Subcutaneous adipose tissue (tissue), 4 donors: ENCODE measurements around the gene PTTG1IP. TPM values are rescaled to one million over a fixed set of nuclear protein-coding genes. Genes with fewer than 3 reads are reported as not detected.

Experiments used
- total RNA-seq, 4 donors: library from RNA; depleted of rRNA; stranded (reverse); fragments of >200 nt; gene quantifications; one replicate each; pipeline ENCODE4 v1.1.0, GENCODE V29; 2016
- TF ChIP-seq, protein P1 (sequence below): fragments of 450-650 bp; IDR thresholded peaks from one replicate; pipeline ENCODE4 v1.5.1; 2016; ENCODE audit warnings: low read depth, mild to moderate bottlenecking, control low read depth, antibody characterized with exemption, moderate library complexity

The PTTG1IP gene
- total RNA-seq, 4 donors from 2014 or later = 131 to 244 (median 148) TPM

DNA sequence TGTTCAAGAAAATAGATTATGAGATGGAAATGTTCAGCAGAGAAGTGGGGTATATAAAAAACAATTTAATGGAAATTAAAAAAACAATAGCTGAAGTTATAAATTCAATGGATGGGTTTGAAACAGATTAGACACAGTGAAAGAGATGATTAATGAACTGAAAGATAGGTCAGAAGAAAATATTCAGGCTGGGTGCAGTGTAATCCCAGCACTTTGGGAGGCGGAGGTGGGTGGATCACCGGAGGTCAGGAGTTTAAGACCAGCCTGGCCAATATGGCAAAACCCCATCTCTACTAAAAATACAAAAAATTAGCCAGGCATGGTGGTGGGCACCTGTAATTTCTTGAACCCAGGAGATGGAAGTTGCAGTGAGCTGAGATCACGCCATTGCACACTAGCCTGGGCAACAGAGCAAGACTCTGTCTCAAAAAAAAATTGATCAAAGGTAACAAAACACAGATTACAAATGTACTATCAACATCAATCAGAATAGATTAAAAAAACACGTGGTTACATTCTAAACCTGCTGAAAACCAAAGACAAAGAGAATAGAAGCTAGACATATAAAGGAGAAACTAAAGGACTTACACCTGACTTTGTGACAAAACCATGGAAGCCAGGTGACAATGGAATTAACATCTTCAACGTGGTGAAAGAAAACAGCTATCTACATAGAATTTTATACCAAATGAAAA lies 50.9 kb downstream of the PTTG1IP start:
- TF ChIP-seq, protein P1, sequence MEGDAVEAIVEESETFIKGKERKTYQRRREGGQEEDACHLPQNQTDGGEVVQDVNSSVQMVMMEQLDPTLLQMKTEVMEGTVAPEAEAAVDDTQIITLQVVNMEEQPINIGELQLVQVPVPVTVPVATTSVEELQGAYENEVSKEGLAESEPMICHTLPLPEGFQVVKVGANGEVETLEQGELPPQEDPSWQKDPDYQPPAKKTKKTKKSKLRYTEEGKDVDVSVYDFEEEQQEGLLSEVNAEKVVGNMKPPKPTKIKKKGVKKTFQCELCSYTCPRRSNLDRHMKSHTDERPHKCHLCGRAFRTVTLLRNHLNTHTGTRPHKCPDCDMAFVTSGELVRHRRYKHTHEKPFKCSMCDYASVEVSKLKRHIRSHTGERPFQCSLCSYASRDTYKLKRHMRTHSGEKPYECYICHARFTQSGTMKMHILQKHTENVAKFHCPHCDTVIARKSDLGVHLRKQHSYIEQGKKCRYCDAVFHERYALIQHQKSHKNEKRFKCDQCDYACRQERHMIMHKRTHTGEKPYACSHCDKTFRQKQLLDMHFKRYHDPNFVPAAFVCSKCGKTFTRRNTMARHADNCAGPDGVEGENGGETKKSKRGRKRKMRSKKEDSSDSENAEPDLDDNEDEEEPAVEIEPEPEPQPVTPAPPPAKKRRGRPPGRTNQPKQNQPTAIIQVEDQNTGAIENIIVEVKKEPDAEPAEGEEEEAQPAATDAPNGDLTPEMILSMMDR = no peak

DNA sequence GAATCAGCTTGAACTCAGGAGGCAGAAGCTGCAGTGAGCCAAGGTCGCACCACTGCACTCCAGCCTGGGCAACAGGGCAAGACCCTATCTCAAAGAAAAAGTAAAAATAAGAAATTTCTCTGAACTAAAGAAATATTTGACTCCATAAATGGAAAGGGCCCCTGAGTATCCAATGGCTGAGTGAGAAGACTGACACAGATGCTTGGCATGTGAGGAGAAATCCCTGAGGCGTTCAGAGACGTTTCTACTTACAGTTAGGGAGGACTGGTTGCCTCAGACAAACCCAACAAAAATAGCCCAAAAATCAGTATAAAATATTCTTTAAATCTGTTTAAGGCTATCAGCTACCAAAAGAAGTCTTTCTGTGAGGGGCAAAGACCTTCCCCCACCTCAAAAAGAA lies 52.6 kb downstream of the PTTG1IP start:
- TF ChIP-seq, protein P1 = no peak

DNA sequence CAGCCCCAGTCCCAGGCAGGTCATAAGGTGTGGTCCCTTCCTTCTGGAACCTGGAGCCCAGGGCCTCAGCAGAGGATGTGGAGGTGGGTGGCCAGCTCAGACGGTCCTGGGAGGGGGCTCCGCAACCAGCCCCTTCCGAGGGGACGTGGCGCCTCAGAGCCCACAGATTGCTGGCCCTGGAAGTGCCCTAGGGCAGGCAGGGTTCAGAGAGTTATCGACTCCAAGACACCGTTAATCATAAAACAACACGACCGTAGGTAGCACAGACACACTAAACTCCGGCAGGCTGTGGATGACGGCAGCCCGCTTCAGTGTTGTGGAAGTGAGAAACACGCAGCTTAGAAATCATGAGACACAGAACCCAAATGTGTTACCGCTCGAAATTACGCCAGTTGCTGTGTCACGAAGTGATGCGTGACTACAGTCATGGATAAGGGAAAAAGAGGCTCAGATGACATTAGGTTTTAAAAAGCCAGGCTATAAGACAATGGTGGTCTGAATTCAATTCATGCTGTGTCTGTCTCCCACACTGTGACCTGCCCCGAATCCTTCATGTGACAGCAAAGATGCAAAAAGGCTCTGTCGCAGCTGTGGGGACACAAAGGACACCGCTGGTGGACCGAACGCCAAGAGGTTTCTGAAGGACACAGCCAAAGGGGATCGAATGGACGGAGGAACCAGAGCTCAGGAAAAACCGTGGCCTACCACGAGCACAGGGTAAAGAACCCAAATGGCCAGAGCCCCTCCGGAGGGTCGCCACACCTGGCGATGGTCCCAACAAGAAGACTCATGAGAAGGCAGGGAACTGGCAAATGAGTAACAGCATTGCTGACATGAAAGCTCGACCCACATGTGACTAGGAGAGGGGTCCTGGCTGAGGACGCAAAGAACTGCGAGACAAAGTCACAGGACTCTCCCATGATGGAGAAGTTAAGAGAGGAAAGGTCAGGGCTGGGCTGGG lies 53.9 kb downstream of the PTTG1IP start:
- TF ChIP-seq, protein P1 = no peak

DNA sequence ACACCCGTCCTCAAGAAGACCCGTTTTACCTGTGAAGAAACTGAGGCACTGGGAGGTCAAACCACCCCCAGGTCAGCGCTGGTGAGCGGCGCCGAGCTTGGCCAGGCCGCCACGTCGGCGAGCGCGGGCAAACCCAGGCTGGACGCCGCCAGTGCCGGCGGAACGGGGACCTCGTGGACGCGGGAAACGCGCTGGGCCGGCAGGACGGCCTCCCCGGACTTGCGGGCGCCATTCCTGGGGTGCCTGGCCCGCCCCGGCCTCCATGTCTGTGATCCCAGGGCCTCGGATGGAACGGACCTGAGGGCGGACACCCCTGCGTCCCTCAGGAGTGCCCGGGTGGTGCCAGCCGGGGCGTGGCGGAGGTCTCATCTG lies 54.9 kb downstream of the PTTG1IP start:
- TF ChIP-seq, protein P1 = no peak

DNA sequence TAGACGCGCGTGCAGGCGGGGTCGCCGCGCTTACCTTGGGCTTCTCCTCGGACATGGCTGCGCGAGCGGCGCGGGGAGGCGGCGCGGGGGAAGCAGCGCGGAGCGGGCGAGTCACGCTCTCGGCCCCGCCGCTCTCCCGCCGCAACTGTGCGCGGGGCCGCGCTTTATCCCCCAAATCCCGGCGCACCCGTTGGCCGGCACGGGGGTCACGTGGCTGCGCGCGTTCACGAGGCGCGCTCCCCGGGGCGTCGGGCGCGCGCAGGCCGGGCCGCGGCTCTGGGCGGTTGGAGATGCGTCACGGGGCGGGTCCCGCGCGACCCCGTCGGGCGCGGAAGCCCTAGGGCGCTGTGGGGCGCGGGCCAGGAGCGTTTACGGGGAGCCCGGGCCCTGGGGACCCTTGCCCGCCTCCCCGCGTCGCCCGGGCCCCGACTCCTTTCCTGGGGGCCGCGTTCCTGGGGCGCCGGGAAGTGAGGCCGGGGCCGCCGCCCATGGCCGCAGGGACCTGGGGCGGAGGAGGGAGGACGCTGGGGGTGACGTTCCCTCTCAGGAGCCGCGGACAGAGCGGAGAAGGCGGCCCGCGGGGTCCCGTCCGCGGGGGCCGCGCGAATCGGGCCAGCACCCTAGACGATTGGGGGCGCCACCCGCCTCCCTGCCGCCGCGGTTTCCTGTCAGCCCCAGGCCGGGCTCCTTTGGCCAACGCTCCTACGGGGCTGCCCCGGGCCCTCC lies 55.4 kb downstream of the PTTG1IP start, which contains the start of gene SUMO3:
Gene SUMO3 (minus strand): TSS at position 149 of the 726 bp plus-strand sequence. CDS start 94 bp downstream, at position 55.
- TF ChIP-seq, protein P1 = no peak

DNA sequence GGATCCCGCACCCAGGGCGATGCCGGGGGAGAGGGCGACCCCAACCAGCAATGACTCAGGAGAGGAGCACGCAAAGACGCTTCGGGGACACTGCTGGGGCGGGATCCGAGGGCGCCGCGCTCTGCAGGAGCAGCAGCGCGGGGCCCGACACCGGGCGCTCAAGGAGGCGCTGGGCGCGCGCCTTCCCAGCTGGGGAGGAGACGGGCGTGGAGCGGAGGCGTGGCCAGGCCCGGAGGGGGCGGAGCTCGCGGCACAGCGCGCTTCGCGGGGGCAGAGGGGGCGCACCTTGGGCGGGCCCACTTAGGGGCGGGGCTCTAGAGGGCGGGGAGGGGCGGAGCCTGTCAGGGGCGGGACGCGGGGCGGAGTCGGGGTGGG lies 56.0 kb downstream of the PTTG1IP start:
- TF ChIP-seq, protein P1 = no peak
